OCI-LY1 (cell line): ENCODE measurements around the gene TRAPPC3.

Source experiments
- EZH2 ChIP-seq: fragments of 200-600 bp; sonication (generic), shearing (Covaris generic); IDR thresholded peaks from 2 replicates; pipeline ENCODE4 v1.8.0; 2017; ENCODE audit warnings: borderline replicate concordance, mixed run types, mild to moderate bottlenecking, antibody characterized with exemption, low read length, moderate library complexity, mixed read lengths
- TF ChIP-seq, protein P1 (sequence below): fragments of 200-600 bp; sonication (generic), shearing (Covaris generic); IDR thresholded peaks from 2 replicates; pipeline ENCODE4 v1.5.1; 2017; ENCODE audit warnings: mild to moderate bottlenecking, antibody characterized with exemption, low read length, moderate library complexity, mixed read lengths

DNA sequence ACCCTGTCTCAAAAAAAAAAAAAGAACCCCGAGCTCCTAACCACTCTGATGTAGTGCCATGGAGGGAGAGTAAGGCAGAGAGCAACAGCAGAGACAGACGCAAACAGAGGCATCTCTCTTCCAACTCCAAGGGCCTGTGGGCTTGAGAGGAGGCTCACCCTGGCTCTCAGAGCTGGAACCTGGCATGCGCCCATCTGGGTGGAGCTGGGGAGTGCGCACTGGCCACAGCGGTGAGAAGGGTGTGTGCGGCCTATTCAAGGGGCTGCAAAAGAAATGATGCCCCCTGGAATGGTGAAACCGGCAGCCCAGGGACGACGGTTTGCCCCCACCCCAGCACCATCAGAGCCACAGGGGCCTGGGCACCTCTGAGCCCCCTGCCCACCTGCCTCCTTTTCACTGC is 41.9 kb downstream of the TRAPPC3 start:
- TF ChIP-seq, protein P1, sequence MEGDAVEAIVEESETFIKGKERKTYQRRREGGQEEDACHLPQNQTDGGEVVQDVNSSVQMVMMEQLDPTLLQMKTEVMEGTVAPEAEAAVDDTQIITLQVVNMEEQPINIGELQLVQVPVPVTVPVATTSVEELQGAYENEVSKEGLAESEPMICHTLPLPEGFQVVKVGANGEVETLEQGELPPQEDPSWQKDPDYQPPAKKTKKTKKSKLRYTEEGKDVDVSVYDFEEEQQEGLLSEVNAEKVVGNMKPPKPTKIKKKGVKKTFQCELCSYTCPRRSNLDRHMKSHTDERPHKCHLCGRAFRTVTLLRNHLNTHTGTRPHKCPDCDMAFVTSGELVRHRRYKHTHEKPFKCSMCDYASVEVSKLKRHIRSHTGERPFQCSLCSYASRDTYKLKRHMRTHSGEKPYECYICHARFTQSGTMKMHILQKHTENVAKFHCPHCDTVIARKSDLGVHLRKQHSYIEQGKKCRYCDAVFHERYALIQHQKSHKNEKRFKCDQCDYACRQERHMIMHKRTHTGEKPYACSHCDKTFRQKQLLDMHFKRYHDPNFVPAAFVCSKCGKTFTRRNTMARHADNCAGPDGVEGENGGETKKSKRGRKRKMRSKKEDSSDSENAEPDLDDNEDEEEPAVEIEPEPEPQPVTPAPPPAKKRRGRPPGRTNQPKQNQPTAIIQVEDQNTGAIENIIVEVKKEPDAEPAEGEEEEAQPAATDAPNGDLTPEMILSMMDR = no peak
- TF ChIP-seq EZH2 = no peak
